Heart left ventricle (tissue), 13 donors: ENCODE data around the gene RUNX1.

Experiments
- POLR2A ChIP-seq, 2 donors: fragments of 450-650 bp; IDR thresholded peaks; one replicate each; pipeline ENCODE4 v1.6.1; 2017; ENCODE audit warnings: antibody characterized with exemption in 2 of 2, mild to moderate bottlenecking in 2 of 2, moderate library complexity in 2 of 2
- TF ChIP-seq, protein P1 (sequence below), 12 donors: fragments of 200-600 bp; sonication (generic) in 4 of 12; IDR thresholded peaks; one replicate each; pipeline versions ENCODE4 v1.5.0 to v1.8.0; 2018 to 2022; ENCODE audit warnings: antibody characterized with exemption in 12 of 12, mild to moderate bottlenecking in 5 of 12
- donor health status: ischemic (EF 13 %, LVEDD 7.1; RV severe dilation, severe dysfunction).
- donor health status: DM: no; HTN: yes; CAD: no.
- donor health status: DM: no; HTN: no; CAD: no.
- donor health status: ischemic (EF 25% LVEDD 6.9; RV normal size, moderate dysfunction).
- donor health status: ischemic (EF 25% LVEDD 5.7; RV mildly dilated, moderate dysfunction).
- donor health status: ischemic (EF 35%, LVEDD 5.7; RV mildly dilated, moderate dysfunction).
- donor health status: nonischemic (EF 11% LVEDD 7.7; RV severe dilation, severe dysfunction).
- donor health status: DM: yes; HTN: yes; CAD: no.
- donor health status: PGD.
- donor health status: ischemic (EF 29% LVEDD 5.4; RV normal size, mild dysfunction).
- donor health status: nonischemic (EF 23%, LVEDD 6.1; RV moderate dilation, normal function).

- TF ChIP-seq, protein P1, sequence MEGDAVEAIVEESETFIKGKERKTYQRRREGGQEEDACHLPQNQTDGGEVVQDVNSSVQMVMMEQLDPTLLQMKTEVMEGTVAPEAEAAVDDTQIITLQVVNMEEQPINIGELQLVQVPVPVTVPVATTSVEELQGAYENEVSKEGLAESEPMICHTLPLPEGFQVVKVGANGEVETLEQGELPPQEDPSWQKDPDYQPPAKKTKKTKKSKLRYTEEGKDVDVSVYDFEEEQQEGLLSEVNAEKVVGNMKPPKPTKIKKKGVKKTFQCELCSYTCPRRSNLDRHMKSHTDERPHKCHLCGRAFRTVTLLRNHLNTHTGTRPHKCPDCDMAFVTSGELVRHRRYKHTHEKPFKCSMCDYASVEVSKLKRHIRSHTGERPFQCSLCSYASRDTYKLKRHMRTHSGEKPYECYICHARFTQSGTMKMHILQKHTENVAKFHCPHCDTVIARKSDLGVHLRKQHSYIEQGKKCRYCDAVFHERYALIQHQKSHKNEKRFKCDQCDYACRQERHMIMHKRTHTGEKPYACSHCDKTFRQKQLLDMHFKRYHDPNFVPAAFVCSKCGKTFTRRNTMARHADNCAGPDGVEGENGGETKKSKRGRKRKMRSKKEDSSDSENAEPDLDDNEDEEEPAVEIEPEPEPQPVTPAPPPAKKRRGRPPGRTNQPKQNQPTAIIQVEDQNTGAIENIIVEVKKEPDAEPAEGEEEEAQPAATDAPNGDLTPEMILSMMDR (IDR thresholded peaks at IDR 0.05) = no peak
- no peak for TF ChIP-seq POLR2A (IDR thresholded peaks at IDR 0.05)
These were observed 22.2 kb upstream of the RUNX1 start for GRCh38 chr21:35071347-35071746.
